GM23248 (cell line): ENCODE results near the gene FAM83F. TPM values are rescaled to one million over a fixed set of nuclear protein-coding genes. Genes with fewer than 3 reads are reported as not detected.

Experiments used
- DNase-seq: peaks from one replicate; pipeline ENCODE4 v3.0.0-alpha.2; 2015
- H2AFZ ChIP-seq: fragments of 200-600 bp; sonication (generic); 2 replicates; pipeline ENCODE4 v1.6.1; 2016; ENCODE audit warnings: antibody characterized with exemption
- H3F3A ChIP-seq: fragments of 200-600 bp; sonication (generic); 2 replicates; pipeline ENCODE4 v1.6.1; 2016; ENCODE audit warnings: mild to moderate bottlenecking, antibody characterized with exemption, mixed run types; ENCODE audit not compliant: insufficient read depth
- H3K27ac ChIP-seq: fragments of 200-600 bp; sonication (generic); 2 replicates; pipeline ENCODE4 v1.5.1; 2016; ENCODE audit warnings: mild to moderate bottlenecking
- H3K27me3 ChIP-seq: fragments of 200-600 bp; sonication (generic); replicated peaks from 2 replicates; pipeline ENCODE4 v1.6.1; 2016; ENCODE audit warnings: mild to moderate bottlenecking; ENCODE audit not compliant: insufficient read depth
- H3K36me3 ChIP-seq: fragments of 200-600 bp; sonication (generic); 2 replicates; pipeline ENCODE4 v1.6.1; 2016; ENCODE audit warnings: low read depth, mild to moderate bottlenecking
- H3K4me1 ChIP-seq: fragments of 200-600 bp; sonication (generic); 2 replicates; pipeline ENCODE4 v1.6.1; 2016; ENCODE audit warnings: mild to moderate bottlenecking; ENCODE audit not compliant: insufficient read depth
- H3K4me2 ChIP-seq: fragments of 200-600 bp; sonication (generic); one replicate; pipeline ENCODE4 v1.6.1; 2016; ENCODE audit warnings: mild to moderate bottlenecking; ENCODE audit not compliant: unreplicated experiment
- H3K4me3 ChIP-seq: fragments of 200-600 bp; sonication (generic); 2 replicates; pipeline ENCODE4 v1.5.1; 2016; ENCODE audit warnings: mild to moderate bottlenecking
- H3K79me2 ChIP-seq: fragments of 200-600 bp; sonication (generic); 2 replicates; pipeline ENCODE4 v1.6.1; 2016; ENCODE audit warnings: mild to moderate bottlenecking; ENCODE audit not compliant: insufficient read depth
- H3K9ac ChIP-seq: fragments of 200-600 bp; sonication (generic); 2 replicates; pipeline ENCODE4 v1.6.1; 2016; ENCODE audit warnings: mild to moderate bottlenecking
- H3K9me2 ChIP-seq: fragments of 200-600 bp; sonication (generic); 2 replicates; pipeline ENCODE4 v1.6.1; 2016; ENCODE audit warnings: mixed run types, mild to moderate bottlenecking, moderate library complexity; ENCODE audit not compliant: insufficient read depth
- H3K9me3 ChIP-seq: fragments of 200-600 bp; sonication (generic); one replicate; pipeline ENCODE4 v1.6.1; 2017; ENCODE audit warnings: low read depth
- H4K20me1 ChIP-seq: fragments of 200-600 bp; sonication (generic); 2 replicates; pipeline ENCODE4 v1.6.0; 2016; ENCODE audit not compliant: insufficient read depth
- EZH2 ChIP-seq: fragments of 200-600 bp; sonication (generic); IDR thresholded peaks from 2 replicates; pipeline ENCODE4 v1.6.1; 2018; ENCODE audit warnings: antibody characterized with exemption, mild to moderate bottlenecking; ENCODE audit not compliant: insufficient read depth, poor library complexity, severe bottlenecking
- EZH2phosphoT487 ChIP-seq: fragments of 200-600 bp; sonication (generic); IDR thresholded peaks from 2 replicates; pipeline ENCODE4 v1.6.1; 2018; ENCODE audit warnings: antibody characterized with exemption, moderate library complexity, mild to moderate bottlenecking, low read depth; ENCODE audit not compliant: insufficient read depth
- WGBS, 2 experiments: methylation state at CpG; one replicate each; pipeline ENCODE4 v1.1.6; 2015 to 2017; ENCODE audit warnings: low lambda C conversion rate in 2 of 2, low coverage in 1 of 2; ENCODE audit errors: missing lambda C conversion rate in 2 of 2; 5-methylcytosine and 5-hydroxymethylcytosine counted together
- in situ Hi-C: fragments of 300-500 bp; cut with MboI; formaldehyde crosslinking; loops from 2 replicates; pipeline ENCODE4 v1.15.0; 2020
- polyA plus RNA-seq: library from polyadenylated mRNA; unstranded; fragments of >200 nt; fragmentation: Nextera tagmentation; extraction: Ambion mirVana; gene quantifications from 2 replicates; pipeline ENCODE4 v1.2.1, GENCODE V29; 2016
- total RNA-seq: library from RNA; depleted of rRNA; stranded (reverse); fragments of >200 nt; shearing (Covaris generic); gene quantifications from 2 replicates; pipeline ENCODE4 v1.2.3, GENCODE V29; 2014

FAM83F gene
- total and polyA plus RNA-seq, 2 experiments from 2014 or later = not detected

GRCh38 chr22:39970742-39971141 lies 24.0 kb upstream of the FAM83F start:
- Histone ChIP-seq H3K79me2 (no peaks in the 10 kb centered on the region), H3K4me1 (0 out of 2 replicates have a peak, but pooled peaks cover 7% of the 10 kb centered on the region), H2AFZ (no peak overlapping the region), H3K9me3 (no peaks in the 10 kb centered on the region), H3K36me3 (no peaks in the 10 kb centered on the region), H3K9ac (no peak overlapping the region), H3K4me3 (no peak overlapping the region), H3K27me3 (peaks cover 27% of the 10 kb centered on the region), H3K4me2 (no peak overlapping the region), H3K27ac (no peak overlapping the region), H4K20me1 (no peaks in the 10 kb centered on the region), H3K9me2 (no peaks in the 10 kb centered on the region), H3F3A (peaks cover 6% of the 10 kb centered on the region; the same call in 1 of the 2 replicates)
- WGBS, 2 experiments = 80 to 90% methylated on average over 10 of the region's 10 CpGs
- no peak for DNase-seq
- in situ Hi-C loops = no loop called here
- no peak for TF ChIP-seq EZH2

DNA sequence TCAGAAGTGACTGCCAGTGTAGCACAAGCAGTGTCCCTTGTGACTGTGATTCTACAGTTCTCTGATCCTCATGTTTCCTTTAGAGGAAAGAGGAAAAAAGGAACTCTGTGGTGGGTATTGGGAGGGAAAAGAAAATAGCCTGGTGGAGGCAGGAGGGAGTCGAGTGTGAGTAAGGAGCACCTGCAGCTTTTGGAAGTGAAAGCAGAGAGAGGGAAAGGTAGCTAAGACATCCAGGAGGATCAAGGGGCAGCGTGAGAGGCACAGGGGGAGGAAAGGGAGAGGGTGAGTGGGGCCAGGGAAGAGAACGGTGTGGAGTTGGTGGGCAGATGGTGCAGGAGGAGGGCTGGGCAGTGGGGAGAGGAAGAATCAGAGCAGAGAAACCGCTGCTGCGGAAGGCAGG lies 22.1 kb upstream of the FAM83F start:
- Histone ChIP-seq H3K36me3 (no peaks in the 10 kb centered on the region), H3K4me2 (no peak overlapping the region), H3F3A (no peaks in the 10 kb centered on the region), H3K9ac (no peak overlapping the region), H4K20me1 (no peaks in the 10 kb centered on the region), H3K27ac (no peak overlapping the region), H3K27me3 (peaks cover 43% of the 10 kb centered on the region), H3K4me1 (no peaks in the 10 kb centered on the region), H3K9me2 (no peaks in the 10 kb centered on the region), H3K79me2 (no peaks in the 10 kb centered on the region), H3K9me3 (no peaks in the 10 kb centered on the region), H2AFZ (no peak overlapping the region), H3K4me3 (no peak overlapping the region)
- TF ChIP-seq EZH2phosphoT487 = no peak
- TF ChIP-seq EZH2 = no peak
- in situ Hi-C loops = no loop called here
- WGBS, 2 experiments = 36 to 38% methylated on average over 3 to 5 of the region's 5 CpGs
- DNase-seq = no peak

- no peak overlapping the region for H3K27ac ChIP-seq
- no peaks in the 10 kb centered on the region for H3K9me2 ChIP-seq
- peaks cover 50% of the 10 kb centered on the region for H3K27me3 ChIP-seq
- no peaks in the 10 kb centered on the region for H3K36me3 ChIP-seq
- no peaks in the 10 kb centered on the region for H3F3A ChIP-seq
- no peaks in the 10 kb centered on the region for H3K4me1 ChIP-seq
- no peak overlapping the region for H2AFZ ChIP-seq
- no peaks in the 10 kb centered on the region for H3K9me3 ChIP-seq
- H3K4me2 ChIP-seq = no peak overlapping the region
- no peaks in the 10 kb centered on the region for H3K79me2 ChIP-seq
- no peak for DNase-seq
- 26 to 37% methylated on average over 5 of the region's 5 CpGs for WGBS, 2 experiments
- no peak overlapping the region for H3K4me3 ChIP-seq
- TF ChIP-seq EZH2phosphoT487 = no peak
- TF ChIP-seq EZH2 = no peak
- no peaks in the 10 kb centered on the region for H4K20me1 ChIP-seq
- in situ Hi-C loops = no loop called here
- H3K9ac ChIP-seq = no peak overlapping the region
Observed at GRCh38 chr22:39973656-39974055, 21.1 kb upstream of the FAM83F start.

GRCh38 chr22:39974065-39974464 lies 20.7 kb upstream of the FAM83F start:
- Histone ChIP-seq H3K9me3 (no peaks in the 10 kb centered on the region), H3K27ac (no peak overlapping the region), H3K79me2 (no peaks in the 10 kb centered on the region), H3K4me1 (no peaks in the 10 kb centered on the region), H3K27me3 (peaks cover 50% of the 10 kb centered on the region), H3F3A (no peaks in the 10 kb centered on the region), H3K36me3 (no peaks in the 10 kb centered on the region), H4K20me1 (no peaks in the 10 kb centered on the region), H3K4me3 (no peak overlapping the region), H3K9me2 (no peaks in the 10 kb centered on the region), H3K4me2 (no peak overlapping the region), H3K9ac (no peak overlapping the region), H2AFZ (no peak overlapping the region)
- no peak for DNase-seq
- TF ChIP-seq EZH2 = no peak
- no peak for TF ChIP-seq EZH2phosphoT487
- 80 to 82% methylated on average over 5 of the region's 5 CpGs for WGBS, 2 experiments
- in situ Hi-C loops = no loop called here

DNA sequence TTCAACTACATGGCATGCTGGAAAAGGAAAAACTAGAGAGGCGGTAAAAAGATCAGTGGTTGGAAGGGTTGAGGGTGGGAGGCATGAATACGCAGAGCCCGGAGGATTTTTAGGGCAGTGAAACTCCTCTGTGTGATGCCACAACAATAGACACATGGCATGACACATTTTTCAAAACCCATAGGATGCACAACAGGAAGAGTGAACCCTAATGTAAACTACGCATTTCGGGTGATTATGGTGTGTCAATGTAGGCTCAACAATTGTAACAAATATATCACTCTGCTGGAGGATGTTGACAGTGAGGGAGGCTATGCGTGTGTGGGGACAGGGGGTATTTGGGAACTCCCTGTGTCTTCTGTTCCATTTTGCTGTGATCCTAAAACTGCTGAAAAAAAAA lies 15.7 kb upstream of the FAM83F start:
- Histone ChIP-seq H3K36me3 (no peaks in the 10 kb centered on the region), H3K27ac (no peak overlapping the region), H4K20me1 (no peaks in the 10 kb centered on the region), H3K9me2 (no peaks in the 10 kb centered on the region), H3K27me3 (peaks cover 48% of the 10 kb centered on the region), H3F3A (no peaks in the 10 kb centered on the region), H3K79me2 (no peaks in the 10 kb centered on the region), H3K4me3 (no peak overlapping the region), H3K4me1 (no peaks in the 10 kb centered on the region), H3K9ac (no peak overlapping the region), H3K4me2 (no peak overlapping the region), H3K9me3 (no peaks in the 10 kb centered on the region), H2AFZ (no peak overlapping the region)
- TF ChIP-seq EZH2phosphoT487 (no peak), EZH2 (no peak)
- WGBS, 2 experiments = 52 to 53% methylated on average over 6 of the region's 6 CpGs
- in situ Hi-C loops = no loop called here
- no peak for DNase-seq
